MG63 (cell line): ENCODE data around the gene PTPRD. TPM values are rescaled to one million over a fixed set of nuclear protein-coding genes. Genes with fewer than 3 reads are reported as not detected.

Experiments used
- DNase-seq: peaks from one replicate; pipeline ENCODE4 v3.0.0-alpha.2; 2020
- H3K27me3 ChIP-seq: fragments of 250-450 bp; sonication (Bioruptor Pico); 2 replicates; pipeline ENCODE4 v1.5.1; 2020; ENCODE audit warnings: mild to moderate bottlenecking, moderate library complexity
- H3K36me3 ChIP-seq: fragments of 250-450 bp; sonication (Bioruptor Pico); 2 replicates; pipeline ENCODE4 v1.5.1; 2020; ENCODE audit warnings: mild to moderate bottlenecking, moderate library complexity
- H3K4me3 ChIP-seq: fragments of 250-450 bp; sonication (Bioruptor Pico); 2 replicates; pipeline ENCODE4 v1.5.1; 2020; ENCODE audit warnings: mild to moderate bottlenecking, moderate library complexity
- H3K9me3 ChIP-seq: fragments of 250-450 bp; sonication (Bioruptor Pico); 2 replicates; pipeline ENCODE4 v1.5.1; 2020; ENCODE audit warnings: mild to moderate bottlenecking, moderate library complexity
- total RNA-seq: library from RNA; depleted of rRNA; stranded (reverse); fragments of >200 nt; shearing (Covaris generic); gene quantifications from 2 replicates; pipeline ENCODE4 v1.2.3, GENCODE V29; 2014; ENCODE audit warnings: low replicate concordance

PTPRD gene
- total RNA-seq, 1 experiment from 2014 or later = not detected

DNA sequence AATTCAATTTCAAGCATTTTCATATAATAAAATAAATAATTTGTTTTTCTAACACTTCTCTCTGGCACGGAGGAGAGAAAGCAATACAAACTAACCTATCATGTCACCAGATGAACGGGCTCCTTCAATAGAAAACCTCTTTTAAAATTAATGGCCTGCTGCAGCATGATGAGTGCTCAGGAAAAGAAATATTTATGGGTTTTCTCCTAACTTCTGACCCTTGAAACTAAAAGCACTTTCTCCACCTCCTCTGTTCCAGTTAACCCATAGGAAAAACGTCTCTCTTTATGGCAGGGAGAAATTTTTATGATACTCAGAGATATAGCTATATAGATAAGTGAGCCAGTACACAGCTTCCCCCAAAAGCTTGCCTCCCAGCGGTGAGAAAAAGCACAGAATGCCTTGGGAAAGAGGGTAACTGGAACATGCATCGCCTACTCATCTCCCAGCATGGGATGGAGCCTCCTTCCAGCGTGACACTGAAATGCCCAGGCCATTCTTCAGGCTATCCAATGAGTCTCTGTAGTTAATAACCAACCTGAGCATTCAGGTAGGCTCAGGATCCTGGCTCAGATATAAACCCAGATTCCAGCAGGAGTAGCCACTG lies 1850.2 kb downstream of the PTPRD start:
- no peaks in the 10 kb centered on the region for H3K27me3 ChIP-seq
- H3K4me3 ChIP-seq = no peak overlapping the region
- H3K36me3 ChIP-seq = no peaks in the 10 kb centered on the region

DNA sequence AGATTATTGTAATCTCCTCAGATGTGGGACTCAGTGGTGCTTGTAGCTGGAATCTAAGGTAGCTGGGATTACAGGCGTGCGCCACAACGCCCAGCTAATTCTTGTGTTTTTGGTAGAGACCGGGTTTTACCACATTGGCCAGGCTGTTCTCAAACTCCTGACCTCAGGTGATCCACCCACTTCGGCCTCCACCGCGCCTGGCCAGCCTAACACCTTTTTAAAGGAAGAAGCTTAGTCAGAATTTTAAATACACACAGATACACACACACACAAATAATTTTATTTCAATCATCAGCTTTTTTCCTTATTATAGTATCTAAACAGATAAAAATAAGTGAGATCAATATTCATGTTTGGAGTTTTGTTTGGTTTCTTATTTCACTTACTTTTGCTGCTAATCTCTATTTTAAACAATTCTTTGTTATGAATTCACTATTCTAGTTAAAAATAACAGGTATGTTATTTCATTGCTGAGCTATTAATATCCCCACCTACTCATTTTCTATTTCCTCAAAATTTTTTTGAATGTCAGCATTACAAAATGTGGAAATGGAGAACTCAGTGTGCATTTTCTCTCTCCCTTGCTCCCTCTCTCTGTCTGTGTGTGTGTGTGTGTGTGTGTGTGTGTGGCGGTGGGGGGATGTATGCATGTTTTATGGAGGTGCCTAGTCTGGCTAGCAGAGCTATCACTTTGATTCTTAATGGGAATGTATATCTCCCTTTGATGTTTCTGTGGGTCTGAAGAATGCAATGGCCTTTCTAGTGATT lies 1852.6 kb downstream of the PTPRD start:
- no peaks in the 10 kb centered on the region for H3K9me3 ChIP-seq
- H3K27me3 ChIP-seq = no peaks in the 10 kb centered on the region
- no peaks in the 10 kb centered on the region for H3K36me3 ChIP-seq
- no peak overlapping the region for H3K4me3 ChIP-seq
- DNase-seq = no peak

More for the DNA sequence above, 1850.2 kb downstream of the PTPRD start:
- no peaks in the 10 kb centered on the region for H3K9me3 ChIP-seq
- DNase-seq = no peak

DNA sequence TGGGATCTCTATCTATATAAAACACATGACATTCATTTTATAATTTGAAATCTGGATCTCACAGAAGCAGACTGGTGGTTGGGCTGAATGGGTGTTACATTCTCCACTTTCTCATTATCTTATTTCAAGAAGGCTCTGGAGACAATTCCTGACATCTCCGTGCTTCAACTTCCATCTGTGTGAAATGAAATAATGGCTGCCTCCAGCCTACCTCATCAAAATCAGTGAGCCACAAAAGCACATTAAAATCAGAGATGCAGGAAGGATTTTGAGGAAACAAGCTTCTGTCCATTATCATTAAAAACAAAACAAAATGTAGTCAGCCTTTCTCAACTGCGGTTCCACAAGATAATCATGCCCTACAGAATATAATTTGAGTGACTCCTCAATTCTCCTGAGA lies 1854.9 kb downstream of the PTPRD start:
- no peaks in the 10 kb centered on the region for H3K27me3 ChIP-seq
- no peaks in the 10 kb centered on the region for H3K36me3 ChIP-seq
- no peaks in the 10 kb centered on the region for H3K9me3 ChIP-seq
- H3K4me3 ChIP-seq = no peak overlapping the region
- no peak for DNase-seq

GRCh38 chr9:8754751-8755150 lies 1858.1 kb downstream of the PTPRD start:
- Histone ChIP-seq H3K36me3 (no peaks in the 10 kb centered on the region), H3K4me3 (no peak overlapping the region), H3K27me3 (no peaks in the 10 kb centered on the region), H3K9me3 (no peaks in the 10 kb centered on the region)
- no peak for DNase-seq

DNA sequence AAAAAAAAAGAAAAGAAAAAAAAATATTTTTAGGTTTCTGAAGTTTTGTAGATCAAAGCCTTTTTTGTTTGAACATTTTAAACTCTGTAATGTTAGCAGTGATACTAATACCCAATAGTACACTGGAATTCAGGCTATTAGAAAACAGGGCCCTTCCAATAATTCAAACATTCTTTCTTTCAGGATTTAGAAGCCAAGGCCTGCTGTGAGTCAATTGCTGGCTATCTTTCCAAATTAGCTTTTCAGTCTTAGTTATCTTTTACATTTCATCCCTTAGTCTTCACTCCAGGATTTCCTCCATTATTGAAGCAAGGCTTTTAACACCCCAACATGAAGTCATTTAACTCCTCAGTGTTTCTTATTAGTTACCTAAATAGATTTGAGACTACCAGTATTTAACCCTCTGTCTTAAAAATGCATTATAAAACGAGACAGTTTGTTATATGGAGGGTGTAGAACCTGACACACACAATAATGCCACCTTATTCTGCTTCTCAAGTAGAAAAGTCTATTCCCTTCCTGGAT lies 1861.3 kb downstream of the PTPRD start:
- no peak overlapping the region for H3K4me3 ChIP-seq
- H3K27me3 ChIP-seq = no peaks in the 10 kb centered on the region
- no peak for DNase-seq
- H3K9me3 ChIP-seq = no peaks in the 10 kb centered on the region
- H3K36me3 ChIP-seq = no peaks in the 10 kb centered on the region

GRCh38 chr9:8750639-8751051 lies 1862.2 kb downstream of the PTPRD start:
- no peak for DNase-seq
- no peaks in the 10 kb centered on the region for H3K27me3 ChIP-seq
- H3K9me3 ChIP-seq = no peaks in the 10 kb centered on the region
- H3K36me3 ChIP-seq = no peaks in the 10 kb centered on the region
- no peak overlapping the region for H3K4me3 ChIP-seq

- H3K4me3 ChIP-seq = no peak overlapping the region
- DNase-seq = no peak
- H3K27me3 ChIP-seq = no peaks in the 10 kb centered on the region
- H3K9me3 ChIP-seq = no peaks in the 10 kb centered on the region
- H3K36me3 ChIP-seq = no peaks in the 10 kb centered on the region
These were observed 1867.5 kb downstream of the PTPRD start for GRCh38 chr9:8745347-8745746.

DNA sequence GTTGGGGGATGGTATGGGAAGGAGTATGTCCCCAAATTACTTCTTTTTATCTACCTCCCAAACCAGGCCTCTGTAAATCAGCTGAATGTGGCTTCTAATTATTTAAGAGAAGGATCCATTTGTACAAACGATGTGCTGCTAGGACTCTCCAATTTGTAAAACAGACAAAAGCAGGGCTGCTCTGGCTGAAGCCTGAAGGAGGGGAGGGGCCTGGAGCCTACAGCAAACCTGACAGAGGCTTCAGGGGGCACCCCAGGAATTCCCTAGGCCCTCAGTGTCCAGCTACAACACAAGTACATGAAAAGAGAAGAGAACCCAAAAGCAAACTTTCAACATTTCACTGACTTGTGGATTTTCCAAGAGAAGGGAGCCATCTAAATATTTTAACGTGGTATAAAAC lies 1873.9 kb downstream of the PTPRD start:
- Histone ChIP-seq H3K27me3 (no peaks in the 10 kb centered on the region), H3K4me3 (no peak overlapping the region), H3K9me3 (no peaks in the 10 kb centered on the region)

DNA sequence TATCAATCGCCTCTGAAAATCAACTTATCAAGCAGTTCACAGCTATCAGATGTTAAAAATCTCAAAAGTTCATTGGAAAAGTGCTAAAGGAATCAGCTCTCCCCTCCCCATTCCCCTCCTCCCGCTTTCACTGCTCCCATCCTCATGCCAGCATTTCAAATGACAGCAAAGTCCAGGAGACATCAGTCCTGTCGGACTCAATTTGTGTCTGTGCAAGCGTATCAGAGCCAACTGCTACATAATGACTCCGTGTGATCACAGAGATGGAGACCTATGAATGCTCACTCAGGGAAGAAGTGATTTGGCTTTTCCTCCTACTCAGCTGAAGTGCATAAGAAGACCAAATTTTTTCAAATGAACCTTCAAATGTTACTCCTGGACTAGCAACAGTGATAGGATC lies 1876.0 kb downstream of the PTPRD start:
- Histone ChIP-seq H3K4me3 (no peak overlapping the region), H3K27me3 (no peaks in the 10 kb centered on the region), H3K9me3 (no peaks in the 10 kb centered on the region), H3K36me3 (no peaks in the 10 kb centered on the region)
- DNase-seq = no peak

More for the DNA sequence above, 1873.9 kb downstream of the PTPRD start:
- no peak for DNase-seq
- no peaks in the 10 kb centered on the region for H3K36me3 ChIP-seq

DNA sequence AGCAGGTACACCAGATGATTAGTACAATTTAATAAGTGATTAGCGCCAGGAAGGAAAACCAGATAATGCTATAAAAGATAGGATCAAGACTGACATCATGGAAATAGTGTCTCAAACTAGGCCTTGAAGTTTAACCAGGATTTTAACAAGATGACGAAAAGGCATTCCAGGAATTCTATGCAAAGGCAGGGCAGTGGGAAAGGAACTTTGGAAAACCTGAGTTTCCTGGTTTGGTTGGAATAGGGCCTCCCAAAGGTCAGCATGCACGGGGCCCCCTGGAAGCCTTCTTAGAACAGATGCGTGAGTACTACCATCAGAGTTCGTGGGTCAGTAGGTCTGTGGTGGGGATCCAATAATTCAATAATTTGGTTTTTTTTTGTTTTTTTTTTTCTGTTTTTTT lies 1878.0 kb downstream of the PTPRD start:
- H3K4me3 ChIP-seq = no peak overlapping the region
- DNase-seq = no peak
- H3K36me3 ChIP-seq = no peaks in the 10 kb centered on the region
- no peaks in the 10 kb centered on the region for H3K27me3 ChIP-seq
- no peaks in the 10 kb centered on the region for H3K9me3 ChIP-seq

DNA sequence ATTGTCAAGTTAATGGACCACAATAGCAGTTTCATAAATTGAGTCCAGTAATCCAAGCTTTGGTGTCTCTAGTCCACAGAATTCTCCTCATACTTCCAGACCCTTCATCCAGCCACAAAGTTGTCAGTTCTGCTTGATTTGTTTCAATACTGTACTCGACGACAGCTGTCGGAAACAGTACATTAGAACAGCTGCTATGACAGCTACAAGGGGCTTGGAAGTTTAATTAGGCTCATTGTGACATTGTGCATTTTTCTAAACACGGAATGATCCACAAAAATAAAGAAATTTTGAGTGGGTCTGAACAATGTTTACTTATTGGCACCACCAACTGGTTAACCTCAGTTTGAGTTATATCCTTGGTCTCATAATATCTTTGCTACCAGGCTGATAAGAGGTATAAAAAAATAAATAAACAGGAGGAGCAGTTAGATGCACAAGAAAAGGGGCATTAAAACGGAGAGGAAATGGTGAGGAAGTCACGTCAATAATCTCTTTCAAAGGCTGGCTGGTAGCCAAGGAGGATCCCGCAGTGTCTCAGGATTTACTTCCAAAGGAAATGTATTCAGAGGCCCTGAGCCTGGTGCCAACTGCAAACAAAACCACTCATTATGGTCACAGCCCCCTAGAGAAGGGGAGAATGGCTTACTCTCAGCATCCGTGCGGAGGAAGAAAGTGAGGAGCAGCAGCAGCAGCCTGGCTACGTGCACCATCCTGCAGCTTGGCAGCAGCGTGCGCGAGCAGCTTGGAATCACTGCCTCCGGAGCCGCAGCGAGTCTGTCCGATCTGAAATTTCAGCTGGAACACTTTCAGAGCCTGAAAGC lies 1879.5 kb downstream of the PTPRD start:
- H3K4me3 ChIP-seq = no peak overlapping the region
- no peaks in the 10 kb centered on the region for H3K9me3 ChIP-seq
- H3K36me3 ChIP-seq = no peaks in the 10 kb centered on the region
- H3K27me3 ChIP-seq = no peaks in the 10 kb centered on the region
- DNase-seq = peak; percentile 1

- no peaks in the 10 kb centered on the region for H3K27me3 ChIP-seq
- H3K36me3 ChIP-seq = no peaks in the 10 kb centered on the region
- H3K4me3 ChIP-seq = no peak overlapping the region
- no peak for DNase-seq
- H3K9me3 ChIP-seq = no peaks in the 10 kb centered on the region
These were observed 1880.3 kb downstream of the PTPRD start for GRCh38 chr9:8732367-8733075.

DNA sequence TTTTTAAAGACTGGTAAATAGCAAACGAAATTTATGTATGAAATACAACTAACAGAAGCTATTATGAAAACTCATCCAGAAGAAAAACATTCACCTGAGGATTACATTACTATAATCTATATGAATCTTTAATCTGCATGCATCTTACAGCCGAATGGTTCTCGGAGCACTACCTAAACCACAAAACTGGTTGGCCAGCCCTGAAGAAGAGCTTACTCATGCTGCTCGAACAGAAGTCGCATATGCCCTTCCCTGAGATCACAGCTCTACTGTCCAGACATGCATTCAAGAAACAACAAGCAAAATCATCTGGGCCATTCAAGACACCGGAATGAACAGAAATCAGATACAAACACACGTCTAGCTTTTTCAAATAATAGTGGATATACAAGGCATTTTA lies 1882.2 kb downstream of the PTPRD start:
- Histone ChIP-seq H3K27me3 (no peaks in the 10 kb centered on the region), H3K4me3 (no peak overlapping the region), H3K9me3 (no peaks in the 10 kb centered on the region), H3K36me3 (no peaks in the 10 kb centered on the region)
- no peak for DNase-seq

- no peak for DNase-seq
- Histone ChIP-seq H3K4me3 (no peak overlapping the region), H3K9me3 (no peaks in the 10 kb centered on the region)
These were observed 1883.9 kb downstream of the PTPRD start for GRCh38 chr9:8728910-8729309.

DNA sequence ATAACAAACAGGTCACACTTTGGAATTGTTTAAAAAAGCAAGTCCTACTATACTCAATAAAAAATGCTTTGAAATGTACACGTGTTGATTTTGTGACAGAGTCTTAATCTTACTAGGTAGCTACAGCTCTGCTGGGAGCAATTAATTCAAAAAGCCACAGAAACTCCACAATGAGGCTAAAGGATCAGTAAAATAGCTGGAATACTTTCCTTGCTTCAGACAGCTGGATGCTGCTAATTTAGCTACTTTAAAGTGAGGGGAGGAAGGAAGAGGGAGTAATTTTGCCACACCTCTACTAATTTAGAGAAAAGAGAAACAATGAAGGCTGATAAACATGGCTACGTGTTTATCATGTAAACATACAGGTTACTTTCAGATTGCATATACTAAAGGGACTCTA lies 1885.6 kb downstream of the PTPRD start:
- Histone ChIP-seq H3K4me3 (no peak overlapping the region), H3K27me3 (no peaks in the 10 kb centered on the region), H3K36me3 (no peaks in the 10 kb centered on the region), H3K9me3 (no peaks in the 10 kb centered on the region)
- no peak for DNase-seq

More at GRCh38 chr9:8728910-8729309, 1883.9 kb downstream of the PTPRD start:
- Histone ChIP-seq H3K27me3 (no peaks in the 10 kb centered on the region), H3K36me3 (no peaks in the 10 kb centered on the region)

DNA sequence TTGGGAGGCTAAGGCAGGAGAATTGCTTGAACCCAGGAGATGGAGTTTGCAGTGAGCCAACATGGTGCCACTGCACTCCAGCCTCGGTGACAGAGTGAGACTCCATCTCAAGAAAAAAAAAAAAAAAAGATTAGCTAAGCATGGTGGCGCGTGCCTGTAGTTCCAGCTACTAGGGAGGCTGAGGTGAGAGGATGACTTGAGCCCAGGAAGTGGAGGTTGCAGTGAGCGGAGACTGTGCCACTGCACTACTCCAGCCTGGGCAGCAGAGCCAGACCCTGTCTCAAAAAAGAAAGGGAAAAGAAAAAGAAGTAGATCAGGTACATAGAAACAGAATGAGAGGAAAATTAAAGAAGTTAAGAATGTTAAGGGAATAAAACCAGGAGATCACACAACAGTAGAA lies 1886.1 kb downstream of the PTPRD start:
- DNase-seq = no peak
- H3K4me3 ChIP-seq = no peak overlapping the region

GRCh38 chr9:8725635-8726034 lies 1887.2 kb downstream of the PTPRD start:
- no peaks in the 10 kb centered on the region for H3K36me3 ChIP-seq
- DNase-seq = no peak
- H3K4me3 ChIP-seq = no peak overlapping the region
- H3K27me3 ChIP-seq = no peaks in the 10 kb centered on the region
- no peaks in the 10 kb centered on the region for H3K9me3 ChIP-seq

More for the DNA sequence above, 1886.1 kb downstream of the PTPRD start:
- Histone ChIP-seq H3K9me3 (no peaks in the 10 kb centered on the region), H3K36me3 (no peaks in the 10 kb centered on the region), H3K27me3 (no peaks in the 10 kb centered on the region)
